KG1 (cell line): Measurements from ENCODE around the gene MATN1.

Source experiments
- DNase-seq: peaks from one replicate; lab custom pipeline; 2025; lab: John Stamatoyannopoulos, UW

Gene MATN1

DNA sequence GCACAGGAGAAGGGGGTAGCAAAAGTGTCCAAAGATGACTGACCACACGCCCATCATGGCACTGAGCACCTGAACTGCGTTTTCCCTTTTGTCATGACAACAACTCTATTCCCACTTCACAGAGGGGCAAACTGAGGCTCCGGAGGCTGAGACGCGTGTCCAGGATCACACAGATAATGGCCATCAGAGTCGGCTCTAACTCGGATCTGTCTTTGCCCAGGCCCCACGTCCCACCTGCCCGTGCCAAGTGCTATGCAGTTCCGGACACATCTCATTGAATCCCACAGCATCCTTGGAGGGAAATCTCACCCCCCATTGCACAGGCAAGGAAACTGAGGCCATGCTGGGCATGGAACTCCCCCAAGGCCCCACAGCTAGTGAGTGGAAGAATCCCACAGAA is 62.1 kb downstream of the MATN1 start:
- DNase-seq, result no peak
